ENCODE results near the gene GPR139. TPM values are rescaled to one million over a fixed set of nuclear protein-coding genes. Genes with fewer than 3 reads are reported as not detected.
A peak's percentile ranks its signal among the peaks of the same experiment; 100 is the strongest.

The GPR139 gene
- polyA plus RNA-seq, 3 donors = not detected

- no peak for DNase-seq
Measured at GRCh38 chr16:20056436-20056835, 17.3 kb downstream of the GPR139 start.

DNA sequence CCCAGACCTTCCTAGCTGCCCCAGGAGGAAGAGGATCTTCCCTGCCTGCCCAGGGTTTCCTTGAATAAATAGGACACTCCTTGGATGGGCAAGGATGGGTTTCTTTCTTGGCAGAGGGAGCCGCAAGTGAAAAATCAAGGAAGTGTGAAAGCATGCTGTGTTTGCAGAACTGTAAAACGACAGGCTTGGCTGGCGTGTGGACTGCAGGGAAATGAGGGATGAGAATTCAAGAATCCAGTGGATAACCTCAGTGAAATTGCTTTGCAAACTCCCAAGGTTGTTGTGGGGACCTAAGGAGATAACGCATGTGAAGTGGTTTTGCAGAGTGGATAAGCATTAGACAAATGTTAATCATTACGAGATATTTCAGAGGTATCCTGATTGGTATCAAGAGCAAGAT is 20.4 kb downstream of the GPR139 start:
- no peak for DNase-seq

GRCh38 chr16:20051611-20052010 is 22.1 kb downstream of the GPR139 start:
- no peak for DNase-seq

DNA sequence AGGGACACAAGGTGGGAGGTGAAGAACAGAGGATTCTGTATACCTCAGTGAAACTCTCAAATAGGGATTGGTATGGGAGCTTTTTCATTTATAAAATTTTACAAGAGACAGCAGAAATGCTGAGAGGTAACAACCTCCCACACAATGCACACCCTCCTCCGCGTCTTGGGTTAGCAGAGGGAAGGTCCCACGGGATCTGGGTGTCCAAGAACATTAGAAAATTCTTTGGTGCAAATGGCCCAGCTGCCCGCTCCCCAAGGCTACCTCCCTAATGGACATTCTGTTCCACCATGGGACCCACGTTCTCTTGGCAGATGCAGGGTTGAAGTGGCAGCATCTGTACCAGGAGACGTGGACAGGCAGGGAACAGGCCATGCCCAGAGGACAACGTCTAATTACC is 22.5 kb downstream of the GPR139 start:
- DNase-seq = no peak

- DNase-seq = no peak
Measured at GRCh38 chr16:20049831-20050230, 23.9 kb downstream of the GPR139 start.

DNA sequence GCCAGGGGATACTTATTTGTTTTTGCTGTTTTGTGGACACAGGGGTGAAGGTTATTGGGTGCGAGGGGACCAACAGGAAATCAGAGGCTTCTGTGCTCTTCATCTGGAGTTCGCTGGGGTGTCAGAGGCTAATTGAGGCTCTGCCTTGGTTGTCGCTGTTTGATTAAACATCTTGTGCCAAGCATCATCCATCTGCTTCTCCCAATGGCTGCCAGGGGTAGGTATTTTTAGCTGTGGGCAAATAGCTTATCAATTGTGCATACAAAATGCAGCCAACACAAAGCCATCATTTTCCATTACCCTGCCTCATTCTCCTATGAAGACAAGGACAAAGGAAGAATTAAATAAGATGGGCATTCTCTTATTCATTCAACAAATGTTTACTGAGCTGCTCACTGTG is 27.8 kb downstream of the GPR139 start:
- no peak for DNase-seq

GRCh38 chr16:20042848-20043247 is 30.8 kb downstream of the GPR139 start:
- no peak for DNase-seq

DNA sequence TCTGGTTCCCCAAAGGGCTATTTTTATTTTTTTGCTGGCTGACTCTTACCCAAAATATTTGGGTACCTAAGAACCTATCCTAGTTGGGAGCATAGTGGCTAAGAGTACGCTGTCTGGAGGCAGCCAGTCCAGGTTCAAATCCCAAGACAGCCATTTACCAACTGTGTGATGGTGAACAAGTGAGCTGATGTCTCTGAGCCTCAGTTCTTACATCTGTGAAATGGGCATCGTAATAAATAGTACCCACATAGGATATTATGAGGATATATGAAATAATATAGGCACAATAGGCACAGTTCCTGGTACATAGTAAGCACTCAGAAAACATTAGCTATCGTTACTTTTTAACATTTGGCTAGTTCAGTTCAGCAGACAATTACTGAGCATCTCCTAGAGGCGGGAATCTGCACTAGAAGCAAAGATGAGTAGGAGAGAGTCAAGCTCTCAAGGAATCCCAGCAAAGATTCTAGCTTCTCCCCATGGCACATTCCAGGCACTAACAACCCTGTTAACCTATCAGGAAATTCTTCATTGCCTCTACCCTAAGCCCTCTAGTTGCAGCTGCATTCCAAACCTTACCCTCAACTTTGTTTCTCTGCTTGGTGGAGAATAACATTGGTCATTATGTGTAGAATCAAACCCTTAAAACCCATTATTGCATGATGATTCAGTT is 31.6 kb downstream of the GPR139 start:
- DNase-seq = no peak

DNA sequence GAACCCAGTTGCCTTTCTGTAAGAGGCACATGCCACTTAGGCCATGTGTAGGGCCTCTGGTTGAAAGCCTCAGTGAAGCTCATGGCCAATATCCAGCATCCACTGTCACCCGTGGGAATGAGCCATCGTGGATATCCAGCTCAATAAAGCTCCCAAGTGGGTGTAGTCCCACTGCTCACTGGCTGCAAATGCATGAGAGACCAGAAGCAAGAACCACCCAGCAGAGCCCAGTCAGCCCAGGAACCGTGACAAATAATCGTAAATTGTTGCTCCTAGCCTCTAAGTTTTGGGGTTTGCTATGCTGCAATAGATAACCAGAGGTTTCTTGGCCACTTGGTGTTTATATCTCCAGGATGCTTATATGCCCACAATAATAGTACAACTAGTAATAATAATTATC is 33.7 kb downstream of the GPR139 start:
- no peak for DNase-seq

DNA sequence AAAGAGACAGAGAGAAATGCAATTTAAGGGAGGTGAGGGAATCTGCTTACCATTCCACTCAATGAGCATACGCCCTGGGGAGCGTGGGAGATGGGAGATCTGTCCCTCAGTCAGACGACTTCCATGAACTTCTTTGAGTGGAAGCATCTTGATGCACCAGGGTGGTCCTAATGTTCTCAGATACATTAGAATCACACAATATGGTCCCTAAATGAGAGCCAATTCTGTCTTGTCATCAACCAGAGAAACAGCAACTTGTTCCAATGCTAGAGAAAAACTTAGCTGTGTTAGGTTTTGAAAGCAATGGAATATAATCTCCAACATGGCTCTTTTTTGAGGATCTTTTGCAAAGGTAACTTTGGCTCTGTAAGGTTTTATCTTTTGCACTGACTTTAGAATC is 44.1 kb downstream of the GPR139 start:
- DNase-seq = no peak

- no peak for DNase-seq
Measured at GRCh38 chr16:20026361-20027072, 47.2 kb downstream of the GPR139 start.

DNA sequence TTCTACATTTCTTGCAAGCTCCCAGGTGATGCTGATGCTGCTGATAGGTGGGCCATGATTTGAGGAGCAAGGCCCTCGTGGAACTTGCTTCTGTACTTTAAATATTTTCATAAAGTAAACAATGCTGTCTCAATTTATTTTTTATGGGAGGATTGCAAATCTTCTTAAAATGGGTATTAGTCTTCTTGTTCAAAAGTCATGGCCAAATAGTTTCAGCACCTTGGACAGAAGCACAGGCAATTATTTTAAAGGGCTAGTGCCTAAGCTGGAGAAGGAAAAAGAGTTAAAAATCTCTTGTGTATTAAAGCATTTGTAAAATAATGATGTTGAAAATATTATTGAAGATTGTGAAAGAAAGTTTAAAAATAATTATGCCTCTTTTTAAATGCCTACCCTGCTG is 50.5 kb downstream of the GPR139 start:
- DNase-seq = peak; percentile 60

- no peak for DNase-seq
Measured at GRCh38 chr16:20020976-20021375, 52.7 kb downstream of the GPR139 start.

DNA sequence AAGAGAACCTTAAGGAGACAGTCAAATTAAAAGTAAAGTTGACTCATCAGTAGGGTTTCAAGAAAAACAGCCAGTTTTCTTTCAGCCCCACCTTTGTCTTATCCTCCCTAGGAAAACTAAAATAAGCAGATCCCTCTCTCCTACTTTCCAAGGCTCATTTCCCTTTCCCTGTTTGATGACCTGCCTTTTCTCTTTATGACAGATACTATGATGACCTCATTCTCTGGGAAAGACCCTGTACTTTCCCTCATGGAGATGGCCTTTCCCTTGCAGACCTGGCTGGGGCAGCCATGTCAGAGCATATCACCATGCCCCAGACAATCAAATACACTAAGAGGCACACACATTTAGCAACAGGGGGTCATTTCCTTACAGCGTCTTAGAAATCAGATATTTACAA is 53.6 kb downstream of the GPR139 start:
- no peak for DNase-seq

- no peak for DNase-seq
Measured at GRCh38 chr16:20016234-20016633, 57.5 kb downstream of the GPR139 start.

GRCh38 chr16:20004931-20005330 is 68.8 kb downstream of the GPR139 start:
- no peak for DNase-seq

GRCh38 chr16:20002936-20003335 is 70.8 kb downstream of the GPR139 start:
- DNase-seq = no peak

DNA sequence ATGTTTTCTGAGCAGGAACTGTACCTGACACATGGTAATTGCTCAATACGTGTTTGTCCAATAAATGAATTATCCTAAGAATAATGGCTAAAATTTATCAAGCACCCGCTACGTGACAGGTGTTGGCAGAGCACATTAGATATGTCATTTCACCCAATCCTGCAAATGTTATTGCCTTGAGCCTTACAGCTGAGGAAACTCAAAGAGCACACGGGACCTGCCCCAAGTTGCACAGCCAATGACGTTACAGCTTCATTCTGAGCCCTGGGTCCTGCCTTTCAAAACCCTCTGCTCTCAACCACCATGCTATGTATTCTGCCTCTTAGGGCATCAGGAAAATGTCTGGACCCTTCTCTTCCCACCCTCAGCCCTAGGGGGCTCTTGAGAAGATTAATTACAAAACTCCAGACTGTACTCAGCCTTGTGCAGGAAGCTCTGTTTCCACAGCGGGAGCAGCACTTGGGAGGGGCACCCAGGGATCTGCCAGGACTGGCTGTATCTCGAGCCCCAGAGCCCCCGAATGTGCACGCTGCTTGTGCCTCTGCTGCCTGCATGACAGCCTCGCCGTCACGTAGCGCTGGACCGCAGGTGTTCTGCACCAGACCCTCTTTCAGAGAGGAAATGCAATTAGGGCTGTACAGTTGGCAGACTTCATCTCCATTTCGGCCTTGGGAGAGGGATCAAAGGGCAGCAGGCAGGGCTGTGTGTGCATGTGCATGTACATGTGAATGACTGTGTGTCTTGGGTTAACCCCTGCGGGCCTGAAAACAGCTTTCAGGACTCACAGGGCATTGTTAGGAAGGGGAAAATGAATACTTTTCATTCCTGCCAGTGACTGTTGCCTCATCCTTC is 71.6 kb downstream of the GPR139 start:
- DNase-seq = no peak

GRCh38 chr16:19997734-19998133 is 76.0 kb downstream of the GPR139 start:
- DNase-seq = no peak

- no peak for DNase-seq
Measured at GRCh38 chr16:19997264-19997663, 76.4 kb downstream of the GPR139 start.

DNA sequence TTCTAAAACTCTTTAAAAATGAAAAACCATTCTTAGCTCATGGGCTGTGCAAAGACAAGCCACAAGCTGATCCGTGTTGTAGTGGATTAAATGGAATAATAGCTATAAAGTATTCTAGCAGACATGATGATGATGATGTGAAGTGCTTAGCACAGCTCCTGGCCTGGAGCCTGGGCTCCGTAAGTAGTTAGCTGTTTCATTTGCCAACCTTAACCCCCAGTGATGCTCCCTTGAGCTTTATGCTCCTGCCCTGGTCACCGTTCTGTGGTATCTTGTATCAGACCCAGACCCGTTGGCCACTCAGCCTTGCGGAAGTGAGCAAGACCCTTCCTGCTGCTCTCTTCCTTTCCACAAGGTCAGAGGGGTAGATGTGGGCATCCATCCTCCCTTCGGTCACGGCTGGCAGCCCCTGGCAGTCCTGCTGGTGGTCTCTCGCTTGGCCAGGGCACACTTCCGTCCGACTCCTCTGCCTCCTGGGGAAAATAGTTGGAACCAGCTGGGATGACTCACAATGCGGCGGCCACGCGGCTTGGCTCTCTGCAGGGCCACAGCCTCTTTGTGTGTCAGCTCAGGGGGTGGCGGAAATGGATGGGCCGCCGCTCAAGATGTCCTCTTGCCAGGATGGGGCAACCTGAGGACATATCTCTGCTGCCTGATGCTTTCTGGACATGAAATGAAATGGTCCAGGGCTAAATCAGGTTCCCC is 79.1 kb downstream of the GPR139 start:
- DNase-seq = no peak

DNA sequence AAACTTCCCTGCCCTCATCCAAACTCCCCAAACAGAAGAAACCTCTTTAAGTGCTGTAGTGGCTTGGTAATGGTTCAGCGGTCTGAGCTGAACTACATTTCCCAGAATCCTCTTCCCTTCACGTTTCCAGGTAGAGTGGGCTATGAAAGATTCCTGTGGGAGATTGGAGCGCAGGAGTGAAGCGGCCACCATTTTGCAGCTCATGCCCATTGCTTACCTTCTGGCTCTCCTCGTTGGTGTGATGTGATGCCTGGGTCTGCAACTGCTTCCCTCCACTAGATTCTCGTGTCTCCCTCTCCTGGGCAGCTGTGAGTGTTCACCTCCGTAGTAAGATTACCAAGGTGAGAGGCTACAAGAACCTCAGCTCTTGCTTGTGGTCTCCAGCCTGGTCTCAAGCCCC is 82.1 kb downstream of the GPR139 start:
- DNase-seq = no peak
